8988T (cell line): ENCODE data around the gene PRELID2.
"Not testable (repeated sequence)": the region's sequence is repeated elsewhere in the genome, so short reads cannot be mapped to it uniquely, and the experiment has no call there.

Source experiments
- DNase-seq: peaks from one replicate; pipeline ENCODE4 v3.0.0; 2011

Gene PRELID2

GRCh38 chr5:145738227-145738626 is 96.9 kb downstream of the PRELID2 start:
- no peak for DNase-seq

- no peak for DNase-seq
Observed at GRCh38 chr5:145737578-145737977, 97.6 kb downstream of the PRELID2 start.

GRCh38 chr5:145729956-145730355 is 105.2 kb downstream of the PRELID2 start:
- DNase-seq, result not testable (repeated sequence)

GRCh38 chr5:145723516-145723915 is 111.6 kb downstream of the PRELID2 start:
- DNase-seq, result no peak

GRCh38 chr5:145718956-145719355 is 116.2 kb downstream of the PRELID2 start:
- no peak for DNase-seq

GRCh38 chr5:145715412-145715811 is 119.7 kb downstream of the PRELID2 start:
- no peak for DNase-seq

GRCh38 chr5:145712245-145712644 is 122.9 kb downstream of the PRELID2 start:
- no peak for DNase-seq

GRCh38 chr5:145711417-145711816 is 123.7 kb downstream of the PRELID2 start:
- no peak for DNase-seq
